Psoas muscle (tissue), 8 donors: ENCODE results near the gene RALY. TPM values are rescaled to one million over a fixed set of nuclear protein-coding genes. Genes with fewer than 3 reads are reported as not detected.
"Not testable (repeated sequence)": the region's sequence is repeated elsewhere in the genome, so short reads cannot be mapped to it uniquely, and the experiment has no call there.

Experiments used
- ATAC-seq, 4 donors: fragments of 200-7000 bp; cut with Tn5 transposase; one replicate each; pipeline ENCODE4 v1.9.1; 2020; ENCODE audit warnings: moderate library complexity in 3 of 4, mild to moderate bottlenecking in 2 of 4
- DNase-seq, 2 donors: peaks; one replicate each; pipeline ENCODE4 v3.0.0-alpha.2; 2020
- H3K27ac ChIP-seq: fragments of 200-600 bp; one replicate; pipeline ENCODE4 v1.8.0; 2022
- H3K27me3 ChIP-seq, 3 donors: fragments of 200-600 bp in 1 of 3; one replicate each; pipeline versions ENCODE4 v1.6.1 to v1.8.0; 2013 to 2022; ENCODE audit warnings: low read length in 2 of 3, mild to moderate bottlenecking in 2 of 3, moderate library complexity in 1 of 3; ENCODE audit not compliant: insufficient read depth in 3 of 3
- H3K36me3 ChIP-seq, 2 donors: fragments of 200-600 bp in 1 of 2; one replicate each; pipeline versions ENCODE4 v1.6.1 to v1.8.0; 2013 to 2022; ENCODE audit warnings: low read depth in 1 of 2, mild to moderate bottlenecking in 1 of 2, moderate library complexity in 1 of 2; ENCODE audit not compliant: insufficient read depth in 1 of 2
- H3K4me1 ChIP-seq: fragments of 200-600 bp; one replicate; pipeline ENCODE4 v1.8.0; 2022
- H3K4me3 ChIP-seq: fragments of 200-600 bp; one replicate; pipeline ENCODE4 v1.8.0; 2022; ENCODE audit warnings: mild to moderate bottlenecking
- H3K9me3 ChIP-seq: fragments of 200-600 bp; one replicate; pipeline ENCODE4 v1.8.0; 2022
- WGBS, 3 donors: extraction: QIAGEN DNeasy Blood & Tissue Kit; methylation state at CpG; one replicate each; pipeline versions ENCODE4 v1.1.6 to v1.1.7; 2013; 5-methylcytosine and 5-hydroxymethylcytosine counted together
- intact Hi-C, 2 donors: fragments of 100-400 bp; cut with DNase I; formaldehyde crosslinking; loops; one replicate each; pipeline versions ENCODE4 v1.11.0 to v1.14.2; 2022
- polyA plus RNA-seq, 3 donors: library from polyadenylated mRNA; stranded (reverse); fragments of 200-250 nt; gene quantifications; one replicate each; pipeline ENCODE4 v1.2.3, GENCODE V29; 2013
- total RNA-seq, 4 donors: library from RNA; stranded (reverse); fragmentation: NEBNext Ultra II Directional in 2 of 4; extraction: Animal tissue kit (Norgen Biotek cat#: 25700) in 2 of 4; gene quantifications; one replicate each; pipeline versions ENCODE4 v1.2.1 to v1.2.4, GENCODE V29; 2021 to 2023
- TF ChIP-seq, protein P1 (sequence below): fragments of 200-600 bp; IDR thresholded peaks from one replicate; pipeline ENCODE4 v1.8.0; 2022; ENCODE audit warnings: antibody characterized with exemption
- donor health status: healthy with polysubstance abuse.
- donor health status: DM: no; HTN: no; CAD: no; lungs with moderate emphysema.
- donor health status: Bipolar disorder and iron deficiency.
- donor health status: healthy.
- donor health status: DM: yes; HTN: yes; CAD: no.
- donor health status: DM: no; HTN: no; CAD: no.
- donor health status: DM: no; HTN: no; CAD: no.
- donor health status: DM: yes; HTN: yes; CAD: no.

The RALY gene
- total and polyA plus RNA-seq, 7 donors: 92.3 to 325 (median 120) TPM

DNA sequence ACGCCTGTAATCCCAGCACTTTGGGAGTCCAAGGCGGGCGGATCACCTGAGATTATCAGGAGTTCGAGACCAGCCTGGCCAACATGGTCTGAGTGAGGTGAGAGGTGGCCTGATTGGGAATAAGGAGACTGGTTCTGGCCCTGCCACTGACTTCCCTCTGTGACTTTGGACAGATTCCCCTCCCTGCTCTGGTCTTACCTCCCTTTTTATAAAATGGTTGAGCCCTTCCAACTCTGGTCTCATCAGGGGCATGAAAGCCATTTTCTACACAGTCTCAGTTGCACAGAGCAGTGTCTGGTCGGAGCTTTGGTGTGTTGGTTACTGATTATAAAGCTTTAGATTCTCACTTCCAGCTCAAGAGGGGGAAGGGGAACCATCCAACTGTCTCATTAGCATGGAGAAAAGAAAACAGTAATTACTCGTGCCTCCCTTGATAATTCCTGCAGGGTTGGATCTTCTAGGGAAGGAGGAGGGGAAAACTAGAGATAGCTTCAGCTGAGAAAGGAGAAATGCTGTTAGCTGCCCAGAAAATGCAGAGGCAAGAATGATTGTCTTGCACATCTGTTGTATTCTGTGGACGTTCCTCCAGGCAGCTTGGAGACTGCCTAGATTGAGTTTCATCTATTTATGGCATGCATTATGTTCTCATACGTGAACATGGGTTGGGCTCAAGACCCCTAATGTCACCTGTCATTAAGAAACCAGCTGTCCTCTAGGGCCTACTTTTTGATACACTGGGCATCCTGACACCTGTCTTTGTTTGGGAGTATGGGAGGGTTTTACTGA is 30.4 kb downstream of the RALY start:
- ATAC-seq: peak; percentile 57 to 73 (median 67)
- intact Hi-C loops: no loop called here
- H3K27me3 ChIP-seq: no peaks in the 10 kb centered on the region
- WGBS, 3 donors: 56 to 64% (median 58%) methylated on average over 8 of the region's 8 CpGs
- TF ChIP-seq, protein P1, sequence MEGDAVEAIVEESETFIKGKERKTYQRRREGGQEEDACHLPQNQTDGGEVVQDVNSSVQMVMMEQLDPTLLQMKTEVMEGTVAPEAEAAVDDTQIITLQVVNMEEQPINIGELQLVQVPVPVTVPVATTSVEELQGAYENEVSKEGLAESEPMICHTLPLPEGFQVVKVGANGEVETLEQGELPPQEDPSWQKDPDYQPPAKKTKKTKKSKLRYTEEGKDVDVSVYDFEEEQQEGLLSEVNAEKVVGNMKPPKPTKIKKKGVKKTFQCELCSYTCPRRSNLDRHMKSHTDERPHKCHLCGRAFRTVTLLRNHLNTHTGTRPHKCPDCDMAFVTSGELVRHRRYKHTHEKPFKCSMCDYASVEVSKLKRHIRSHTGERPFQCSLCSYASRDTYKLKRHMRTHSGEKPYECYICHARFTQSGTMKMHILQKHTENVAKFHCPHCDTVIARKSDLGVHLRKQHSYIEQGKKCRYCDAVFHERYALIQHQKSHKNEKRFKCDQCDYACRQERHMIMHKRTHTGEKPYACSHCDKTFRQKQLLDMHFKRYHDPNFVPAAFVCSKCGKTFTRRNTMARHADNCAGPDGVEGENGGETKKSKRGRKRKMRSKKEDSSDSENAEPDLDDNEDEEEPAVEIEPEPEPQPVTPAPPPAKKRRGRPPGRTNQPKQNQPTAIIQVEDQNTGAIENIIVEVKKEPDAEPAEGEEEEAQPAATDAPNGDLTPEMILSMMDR: no peak
- H3K36me3 ChIP-seq: no peaks in the 10 kb centered on the region
- H3K9me3 ChIP-seq: no peaks in the 10 kb centered on the region
- peak overlapping the region; percentile 77 for H3K27ac ChIP-seq
- DNase-seq: no peak
- peaks cover 61% of the 10 kb centered on the region for H3K4me1 ChIP-seq
- H3K4me3 ChIP-seq: no peak overlapping the region

GRCh38 chr20:34024723-34025351 is 31.1 kb downstream of the RALY start:
- no peaks in the 10 kb centered on the region for H3K9me3 ChIP-seq
- DNase-seq (no peak), ATAC-seq (peak; percentile 57 to 74 (median 66))
- peak overlapping the region; percentile 77 for H3K27ac ChIP-seq
- H3K36me3 ChIP-seq: no peaks in the 10 kb centered on the region
- no peaks in the 10 kb centered on the region for H3K27me3 ChIP-seq
- H3K4me1 ChIP-seq: peaks cover 60% of the 10 kb centered on the region
- 15 to 18% (median 16%) methylated on average over 5 of the region's 5 CpGs for WGBS, 3 donors
- intact Hi-C loops: no loop called here
- TF ChIP-seq, protein P1: no peak
- no peak overlapping the region for H3K4me3 ChIP-seq

DNA sequence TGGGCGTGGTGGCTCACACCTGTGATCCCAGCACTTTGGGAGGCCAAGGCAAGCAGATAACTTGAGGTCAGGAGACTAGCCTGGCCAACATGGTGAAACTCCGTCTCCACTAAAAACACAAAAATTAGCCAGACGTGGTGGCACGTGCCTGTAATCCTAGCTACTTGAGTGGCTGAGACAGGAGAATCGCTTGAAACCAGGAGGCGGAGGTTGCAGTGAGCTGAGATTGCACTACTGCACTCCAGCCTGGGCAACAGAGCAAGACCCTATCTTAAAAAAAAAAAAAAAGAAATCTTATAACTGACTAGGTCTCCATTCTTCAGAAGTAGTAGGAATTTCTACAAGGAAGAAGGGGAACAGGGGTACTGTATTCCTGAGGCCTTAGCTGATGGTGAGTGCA is 34.3 kb downstream of the RALY start:
- DNase-seq, H3K4me3 ChIP-seq, H3K27me3 ChIP-seq, H3K27ac ChIP-seq, intact Hi-C loops, ATAC-seq, H3K9me3 ChIP-seq: not testable (repeated sequence)
- peaks cover 56% of the 10 kb centered on the region for H3K4me1 ChIP-seq
- peaks cover 0 to 18% of the 10 kb centered on the region in 2 donors for H3K36me3 ChIP-seq
- WGBS, 3 donors: 95 to 98% (median 96%) methylated on average over 6 of the region's 6 CpGs

DNA sequence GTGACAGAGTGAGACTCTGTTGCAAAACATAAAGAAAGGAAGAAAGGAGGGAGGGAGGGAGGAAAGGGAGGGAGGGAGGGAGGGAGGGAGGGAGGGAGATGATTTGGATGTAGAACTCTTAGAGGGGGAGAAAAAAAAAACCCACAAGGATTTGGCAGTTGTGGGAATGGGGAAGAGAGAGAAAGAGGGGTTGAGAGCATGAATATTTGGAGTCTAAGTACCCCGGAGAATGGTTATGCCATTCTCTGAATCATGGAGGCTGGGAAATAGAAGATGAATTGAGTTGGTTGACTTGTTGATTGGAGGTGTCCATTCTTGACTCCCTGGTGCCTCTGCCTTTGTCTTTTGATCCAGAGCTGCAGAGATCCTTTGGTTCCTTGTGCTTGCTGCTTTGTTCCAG is 35.7 kb downstream of the RALY start:
- DNase-seq (no peak), ATAC-seq (no peak)
- H3K4me3 ChIP-seq: no peak overlapping the region
- H3K36me3 ChIP-seq: peaks cover 2 to 28% of the 10 kb centered on the region in 2 donors
- H3K27ac ChIP-seq: no peak overlapping the region
- intact Hi-C loops: no loop called here
- H3K27me3 ChIP-seq: no peaks in the 10 kb centered on the region
- 89 to 100% (median 98%) methylated on average over 1 of the region's 1 CpG for WGBS, 3 donors
- H3K9me3 ChIP-seq: no peaks in the 10 kb centered on the region
- peaks cover 42% of the 10 kb centered on the region for H3K4me1 ChIP-seq
- TF ChIP-seq, protein P1: no peak

- Histone ChIP-seq H3K36me3 (peaks cover 2 to 28% of the 10 kb centered on the region in 2 donors), H3K9me3 (no peaks in the 10 kb centered on the region), H3K27ac (no peak overlapping the region), H3K27me3 (no peaks in the 10 kb centered on the region), H3K4me3 (no peak overlapping the region), H3K4me1 (peaks cover 32% of the 10 kb centered on the region)
- WGBS, 3 donors: 94 to 100% (median 97%) methylated on average over 1 of the region's 1 CpG
- TF ChIP-seq, protein P1: no peak
- intact Hi-C loops: no loop called here
- DNase-seq (no peak), ATAC-seq (no peak)
Measured at GRCh38 chr20:34030456-34030855, 36.7 kb downstream of the RALY start.
